ENCODE measurements around the gene PRDM16.

DNA sequence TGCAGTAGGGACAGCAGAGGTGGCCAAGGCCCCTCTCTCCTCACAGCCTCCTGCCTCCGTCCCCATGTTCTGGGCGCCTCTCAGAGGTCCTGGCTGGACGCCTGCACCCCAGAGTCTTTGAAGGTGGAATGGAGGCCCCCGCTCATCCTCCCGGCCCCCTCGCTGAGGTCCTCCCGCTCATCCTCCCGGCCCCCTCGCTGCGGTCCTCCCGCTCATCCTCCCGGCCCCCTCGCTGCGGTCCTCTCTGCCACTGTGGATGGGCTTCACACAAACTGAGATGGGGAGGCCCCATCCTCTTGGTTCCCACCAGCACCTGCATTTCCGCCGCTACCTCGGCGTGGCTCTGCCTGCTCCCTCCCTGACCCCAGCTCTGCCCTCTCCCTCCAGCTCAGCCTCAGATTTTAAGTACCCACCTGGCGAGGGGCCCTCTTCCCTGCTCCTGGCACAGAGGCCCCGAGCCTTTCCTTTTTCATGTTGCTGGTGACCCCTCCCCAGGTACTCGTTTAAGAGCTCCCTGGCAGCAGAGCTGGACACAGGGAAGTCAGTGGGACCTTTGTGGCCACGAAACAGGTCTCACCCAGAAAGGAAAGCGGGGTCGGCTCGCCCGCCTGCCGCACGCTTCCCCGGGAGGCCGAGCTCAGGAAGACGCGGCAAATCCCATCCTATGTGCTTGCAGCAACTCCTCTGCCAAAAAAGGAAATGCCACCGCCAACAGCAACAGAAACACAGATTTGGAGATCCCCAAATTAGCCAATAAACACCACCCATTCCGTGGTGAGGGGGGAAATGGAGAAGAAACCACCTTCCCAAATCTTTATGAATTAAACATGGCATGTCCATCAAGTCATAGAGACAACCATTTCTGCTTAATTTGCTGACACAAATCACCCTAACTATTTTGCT, 143.7 kb downstream of the PRDM16 start:
- TF ChIP-seq EP300 (IDR thresholded peaks at IDR 0.05) (no peak), POLR2A (IDR thresholded peaks at IDR 0.05) (no peak)
